Spleen (tissue), 7 donors: Measurements from ENCODE around the gene RAPGEF4.

ENCODE experiments used
- CTCF ChIP-seq, 11 experiments: fragments of 200-600 bp in 7 of 11; fragments of 450-650 bp in 4 of 11; sonication (generic) in 4 of 11; IDR thresholded peaks in 8 of 11; conservative IDR thresholded peaks in 3 of 11; 1 replicate in 7 of 11; 2 replicates in 4 of 11; pipeline versions ENCODE4 v1.4.0 to v1.8.0; 2016 to 2021; ENCODE audit warnings: antibody characterized with exemption in 11 of 11, inconsistent platforms in 4 of 11, mild to moderate bottlenecking in 1 of 11
- POLR2A ChIP-seq, 3 donors: fragments of 450-650 bp; IDR thresholded peaks; one replicate each; pipeline ENCODE4 v1.5.1; 2017; ENCODE audit warnings: antibody characterized with exemption in 3 of 3, mild to moderate bottlenecking in 1 of 3
- POLR2AphosphoS5 ChIP-seq, 3 donors: sonication (generic); formaldehyde crosslinking; IDR thresholded peaks; one replicate each; pipeline ENCODE4 v1.5.1; 2017; ENCODE audit warnings: antibody characterized with exemption in 3 of 3
- donor health status: DM: no; HTN: no; CAD: no; lungs with moderate emphysema.
- donor health status: DM: no; HTN: no; CAD: no.
- donor health status: DM: no; HTN: no; CAD: no.

DNA sequence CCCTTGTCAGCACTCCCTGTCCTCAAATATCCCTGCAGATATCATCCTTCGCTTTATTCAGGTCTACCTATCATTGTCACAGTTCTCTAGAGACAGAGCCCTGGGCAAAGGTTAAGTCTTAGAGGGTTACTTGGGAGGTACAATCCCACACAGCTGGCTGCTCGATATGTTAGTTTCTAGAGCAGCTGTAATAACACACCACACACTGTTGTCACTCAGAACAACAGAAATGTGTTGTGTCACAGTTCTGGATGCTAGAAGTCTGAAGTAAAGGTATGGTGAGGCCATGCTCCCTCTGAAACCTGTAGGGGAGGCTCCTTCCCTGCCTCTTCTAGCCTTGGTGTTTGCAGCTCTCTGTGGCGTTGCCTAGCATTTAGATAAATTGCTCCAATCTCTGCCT, 9.9 kb upstream of the RAPGEF4 start:
- TF ChIP-seq CTCF (IDR thresholded peaks at IDR 0.05 in 8 of 11, conservative IDR thresholded peaks at IDR 0.05 in 3 of 11), result no peak
- no peak for TF ChIP-seq POLR2A (IDR thresholded peaks at IDR 0.05)
- TF ChIP-seq POLR2AphosphoS5 (IDR thresholded peaks at IDR 0.05), result no peak
